Spleen (tissue), 11 donors: ENCODE data around the gene FLNB. TPM values are rescaled to one million over a fixed set of nuclear protein-coding genes. Genes with fewer than 3 reads are reported as not detected.

Source experiments
- DNase-seq: peaks from one replicate; pipeline ENCODE4 v3.0.0-alpha.2; 2020
- H3K27ac ChIP-seq, 8 donors: fragments of 200-600 bp; sonication (generic) in 7 of 8; 1 replicate in 4 of 8; 2 replicates in 4 of 8; pipeline versions ENCODE4 v1.5.0 to v1.8.0; 2016 to 2021; ENCODE audit warnings: inconsistent platforms in 4 of 8, mild to moderate bottlenecking in 4 of 8, moderate library complexity in 1 of 8
- H3K27me3 ChIP-seq, 7 donors: fragments of 200-600 bp; sonication (generic) in 6 of 7; replicated peaks in 1 of 7; 1 replicate in 4 of 7; 2 replicates in 3 of 7; pipeline versions ENCODE4 v1.5.0 to v1.8.0; 2016 to 2021; ENCODE audit warnings: inconsistent platforms in 3 of 7, mild to moderate bottlenecking in 1 of 7
- H3K36me3 ChIP-seq, 6 donors: fragments of 200-600 bp; sonication (generic) in 5 of 6; 1 replicate in 4 of 6; 2 replicates in 2 of 6; pipeline versions ENCODE4 v1.5.0 to v1.8.0; 2016 to 2021; ENCODE audit warnings: inconsistent platforms in 2 of 6
- H3K4me1 ChIP-seq, 6 donors: fragments of 200-600 bp; sonication (generic) in 5 of 6; 1 replicate in 3 of 6; 2 replicates in 3 of 6; pipeline versions ENCODE4 v1.5.0 to v1.8.0; 2016 to 2021; ENCODE audit warnings: inconsistent platforms in 3 of 6
- H3K4me3 ChIP-seq, 8 donors: fragments of 200-600 bp; sonication (generic) in 7 of 8; 1 replicate in 4 of 8; 2 replicates in 4 of 8; pipeline versions ENCODE4 v1.5.0 to v1.8.0; 2016 to 2021; ENCODE audit warnings: inconsistent platforms in 4 of 8, mild to moderate bottlenecking in 4 of 8, moderate library complexity in 2 of 8
- H3K9me3 ChIP-seq, 8 donors: fragments of 200-600 bp; sonication (generic) in 7 of 8; 1 replicate in 4 of 8; 2 replicates in 4 of 8; pipeline versions ENCODE4 v1.5.0 to v1.8.0; 2016 to 2021; ENCODE audit warnings: inconsistent platforms in 4 of 8
- CTCF ChIP-seq, 11 experiments: fragments of 200-600 bp in 7 of 11; fragments of 450-650 bp in 4 of 11; sonication (generic) in 4 of 11; IDR thresholded peaks in 8 of 11; conservative IDR thresholded peaks in 3 of 11; 1 replicate in 7 of 11; 2 replicates in 4 of 11; pipeline versions ENCODE4 v1.4.0 to v1.8.0; 2016 to 2021; ENCODE audit warnings: antibody characterized with exemption in 11 of 11, inconsistent platforms in 4 of 11, mild to moderate bottlenecking in 1 of 11
- POLR2A ChIP-seq, 3 donors: fragments of 450-650 bp; IDR thresholded peaks; one replicate each; pipeline ENCODE4 v1.5.1; 2017; ENCODE audit warnings: antibody characterized with exemption in 3 of 3, mild to moderate bottlenecking in 1 of 3
- POLR2AphosphoS5 ChIP-seq, 3 donors: sonication (generic); formaldehyde crosslinking; IDR thresholded peaks; one replicate each; pipeline ENCODE4 v1.5.1; 2017; ENCODE audit warnings: antibody characterized with exemption in 3 of 3
- WGBS, 5 donors: extraction: QIAGEN DNeasy Blood & Tissue Kit in 3 of 5; methylation state at CpG; one replicate each; pipeline versions ENCODE4 v1.1.5 to v1.1.7; 2013 to 2018; 5-methylcytosine and 5-hydroxymethylcytosine counted together
- intact Hi-C: fragments of 100-400 bp; cut with DNase I; formaldehyde crosslinking; loops from one replicate; pipeline ENCODE4 v1.15.0; 2023; ENCODE audit warnings: low total_unique reads
- polyA plus RNA-seq, 3 donors: library from polyadenylated mRNA; stranded (reverse); fragments of 200-250 nt; gene quantifications; one replicate each; pipeline ENCODE4 v1.2.1, GENCODE V29; 2013
- total RNA-seq, 7 donors: library from RNA; depleted of rRNA in 3 of 7; stranded (reverse); fragments of >200 nt in 3 of 7; fragmentation: NEBNext Ultra II Directional in 4 of 7; extraction: Animal tissue kit (Norgen Biotek cat#: 25700) in 4 of 7; gene quantifications; one replicate each; pipeline versions ENCODE4 v1.1.0 to v1.2.1, GENCODE V29; 2016 to 2021
- donor health status: healthy with polysubstance abuse.
- donor health status: DM: no; HTN: no; CAD: no; lungs with moderate emphysema.
- donor health status: DM: no; HTN: no; CAD: no.
- donor health status: Bipolar disorder and iron deficiency.
- donor health status: healthy.
- donor health status: DM: no; HTN: no; CAD: no.
- donor health status: DM: yes; HTN: yes; CAD: no.

FLNB gene
- total and polyA plus RNA-seq, 10 donors = 38.9 to 163 (median 96.7) TPM

DNA sequence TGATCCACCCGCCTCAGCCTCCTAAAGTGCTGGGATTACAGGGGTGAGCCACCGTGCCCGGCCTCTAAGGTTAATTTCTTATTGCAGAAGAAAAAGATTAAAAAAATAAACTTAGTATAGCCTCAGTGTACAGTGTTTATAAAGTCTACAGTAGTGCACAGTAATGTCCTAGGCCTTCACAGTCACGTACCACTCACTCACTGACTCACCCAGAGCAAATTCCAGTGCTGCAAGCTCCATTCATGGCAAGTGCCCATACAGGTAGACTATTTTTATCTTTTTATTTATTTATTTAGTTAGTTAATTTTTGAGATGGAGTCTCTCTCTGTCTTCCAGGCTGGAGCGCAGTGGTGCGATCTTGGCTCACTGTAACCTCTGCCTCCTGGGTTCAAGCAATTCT, 3.2 kb upstream of the FLNB start:
- 94 to 98% (median 96%) methylated on average over 6 of the region's 6 CpGs for WGBS, 5 donors
- DNase-seq = no peak
- no peak for TF ChIP-seq CTCF (IDR thresholded peaks at IDR 0.05 in 8 of 11, conservative IDR thresholded peaks at IDR 0.05 in 3 of 11)
- no peak for TF ChIP-seq POLR2A (IDR thresholded peaks at IDR 0.05)
- no peak for TF ChIP-seq POLR2AphosphoS5 (IDR thresholded peaks at IDR 0.05)
- intact Hi-C loops = loop anchor here (5.0 to 10.0 kb wide), 2 partner anchors 172 to 300 kb away; partner anchors contain the start of genes HTD2 and RPP14
- Histone ChIP-seq H3K9me3 (no peaks in the 10 kb centered on the region), H3K27me3 (no peaks in the 10 kb centered on the region), H3K4me3 (no peak overlapping the region), H3K36me3 (no peaks in the 10 kb centered on the region), H3K4me1 (peaks cover 3 to 22% (median 16%) of the 10 kb centered on the region in 6 donors), H3K27ac (no peak overlapping the region)

DNA sequence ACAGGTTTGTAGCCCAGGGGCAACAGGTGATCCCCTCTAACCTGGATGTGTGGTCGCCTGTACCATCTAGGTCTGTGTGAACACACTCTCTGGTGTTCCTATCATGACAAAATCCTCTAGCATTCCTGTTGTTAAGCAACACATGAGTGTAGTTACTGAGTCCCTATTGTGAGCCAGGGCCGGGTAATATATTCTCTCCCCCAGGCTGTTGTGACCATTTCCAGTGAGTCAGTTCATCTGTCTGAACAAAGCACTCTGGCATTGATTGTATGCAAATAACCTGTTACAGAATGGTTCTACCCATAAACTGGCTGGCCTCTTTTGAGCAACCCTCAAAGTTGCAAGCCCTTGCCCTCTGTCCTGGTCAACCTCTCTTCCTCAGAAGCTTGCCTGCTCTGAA, 2.6 kb upstream of the FLNB start:
- H3K4me1 ChIP-seq = peaks cover 3 to 29% (median 22%) of the 10 kb centered on the region in 6 donors
- no peak for TF ChIP-seq POLR2A (IDR thresholded peaks at IDR 0.05)
- TF ChIP-seq CTCF (IDR thresholded peaks at IDR 0.05 in 8 of 11, conservative IDR thresholded peaks at IDR 0.05 in 3 of 11) = no peak
- no peak for TF ChIP-seq POLR2AphosphoS5 (IDR thresholded peaks at IDR 0.05)
- no peaks in the 10 kb centered on the region for H3K9me3 ChIP-seq
- intact Hi-C loops = loop anchor here (5.0 to 10.0 kb wide), 2 partner anchors 172 to 299 kb away; partner anchors contain the start of genes HTD2 and RPP14
- H3K36me3 ChIP-seq = no peaks in the 10 kb centered on the region
- no peak for DNase-seq
- no peak overlapping the region for H3K4me3 ChIP-seq
- 75 to 85% (median 81%) methylated on average over 2 of the region's 2 CpGs for WGBS, 5 donors
- H3K27me3 ChIP-seq = no peaks in the 10 kb centered on the region
- H3K27ac ChIP-seq = no peak overlapping the region

DNA sequence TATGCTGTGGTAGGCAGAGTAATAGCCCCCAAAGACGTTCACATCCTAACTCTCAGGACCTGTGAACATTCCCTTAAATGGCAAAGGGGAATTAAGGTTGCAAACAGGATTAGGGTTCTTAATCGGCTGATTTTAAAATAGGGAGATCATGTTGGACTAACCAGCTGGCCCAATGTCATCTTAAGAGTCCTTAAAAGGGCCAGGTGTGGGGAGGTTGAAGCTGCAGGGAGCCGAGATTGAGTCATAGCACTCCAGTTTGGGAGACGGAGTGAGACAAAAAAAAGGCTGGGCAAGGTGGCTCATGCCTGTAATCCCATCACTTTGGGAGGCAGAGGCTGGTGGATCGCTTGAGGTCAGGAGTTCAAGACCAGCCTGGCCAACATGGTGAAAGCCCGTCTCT, 1.6 kb upstream of the FLNB start:
- DNase-seq = no peak
- Histone ChIP-seq H3K27ac (no peak overlapping the region), H3K9me3 (no peaks in the 10 kb centered on the region), H3K4me3 (no peak overlapping the region), H3K36me3 (no peaks in the 10 kb centered on the region), H3K4me1 (peaks cover 11 to 39% (median 27%) of the 10 kb centered on the region in 6 donors), H3K27me3 (no peaks in the 10 kb centered on the region)
- WGBS, 5 donors = 72 to 96% (median 86%) methylated on average over 6 of the region's 6 CpGs
- TF ChIP-seq POLR2A (IDR thresholded peaks at IDR 0.05) = no peak
- TF ChIP-seq CTCF (IDR thresholded peaks at IDR 0.05 in 8 of 11, conservative IDR thresholded peaks at IDR 0.05 in 3 of 11) = no peak
- no peak for TF ChIP-seq POLR2AphosphoS5 (IDR thresholded peaks at IDR 0.05)
- intact Hi-C loops = loop anchor here (5.0 to 10.0 kb wide), 2 partner anchors 171 to 298 kb away; partner anchors contain the start of genes HTD2 and RPP14

DNA sequence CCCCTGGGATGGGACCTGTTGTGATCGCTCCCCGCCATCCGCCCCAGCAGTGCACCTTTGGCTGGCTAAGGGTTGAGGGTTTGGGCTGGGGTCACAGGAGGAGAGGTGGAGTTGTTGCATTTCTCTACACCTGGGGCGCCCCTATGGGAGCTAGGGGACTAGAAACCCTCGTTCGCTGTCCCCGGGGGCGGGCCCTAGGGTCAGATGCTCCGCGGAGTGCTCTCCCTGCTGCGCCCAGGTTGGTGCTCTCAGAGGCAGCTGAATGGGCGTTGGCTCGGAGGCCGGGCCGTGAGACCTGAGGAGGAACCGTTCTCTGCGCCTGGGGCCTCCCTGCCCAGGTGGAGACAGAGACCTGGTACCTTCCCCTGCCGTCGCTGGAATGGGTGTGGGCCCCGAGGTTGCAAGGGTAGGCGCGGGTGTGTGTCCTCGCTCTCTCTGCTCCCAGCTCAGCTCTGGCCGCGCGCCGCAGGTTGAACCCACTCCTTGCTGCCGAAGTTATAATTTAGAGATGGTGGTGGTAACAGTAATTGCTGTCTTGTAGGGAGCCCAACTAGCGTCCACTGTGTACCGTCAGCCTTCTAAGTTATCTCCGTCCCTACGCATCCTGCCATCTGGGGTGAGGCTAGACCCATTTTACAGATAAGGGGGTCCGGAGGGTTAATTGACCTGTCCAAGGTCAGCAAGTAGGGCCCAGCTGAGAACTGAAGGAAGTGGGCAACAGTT, 965 bp downstream of the FLNB start:
- peak overlapping the region; percentile 73 to 96 (median 83) for H3K4me3 ChIP-seq
- H3K9me3 ChIP-seq = no peaks in the 10 kb centered on the region
- TF ChIP-seq CTCF (IDR thresholded peaks at IDR 0.05 in 8 of 11, conservative IDR thresholded peaks at IDR 0.05 in 3 of 11) (no peak), POLR2AphosphoS5 (IDR thresholded peaks at IDR 0.05) (peak in 1 of 3 donors; percentile 9)
- no peaks in the 10 kb centered on the region for H3K27me3 ChIP-seq
- intact Hi-C loops = loop anchor here (5.0 to 10.0 kb wide), 2 partner anchors 168 to 296 kb away; partner anchors contain the start of genes HTD2 and RPP14
- H3K4me1 ChIP-seq = peaks cover 11 to 62% (median 38%) of the 10 kb centered on the region in 6 donors
- no peaks in the 10 kb centered on the region for H3K36me3 ChIP-seq
- H3K27ac ChIP-seq = peak overlapping the region; percentile 42 to 86 (median 76)
- DNase-seq = peak; percentile 87
- WGBS, 5 donors = 8 to 14% (median 9%) methylated on average over 16 to 33 of the region's 33 CpGs
